Pons (tissue), 1 donor: ENCODE data around the gene CIAO2A.
"Not testable (repeated sequence)": the region's sequence is repeated elsewhere in the genome, so short reads cannot be mapped to it uniquely, and the experiment has no call there.

Experiments used
- DNase-seq: peaks from one replicate; pipeline ENCODE4 v3.0.0-alpha.2; 2016; ENCODE audit warnings: low spot score

The CIAO2A gene

GRCh38 chr15:64071931-64072765 is 21.5 kb downstream of the CIAO2A start:
- DNase-seq: no peak

- DNase-seq: peak; percentile 76
Observed at GRCh38 chr15:64070965-64071851, 22.4 kb downstream of the CIAO2A start.

GRCh38 chr15:64070106-64070505 is 23.5 kb downstream of the CIAO2A start:
- no peak for DNase-seq

GRCh38 chr15:64068133-64068532 is 25.5 kb downstream of the CIAO2A start:
- DNase-seq: no peak

GRCh38 chr15:64067564-64068030 is 26.0 kb downstream of the CIAO2A start:
- peak; percentile 79 for DNase-seq

- DNase-seq: no peak
Observed at GRCh38 chr15:64066451-64066850, 27.2 kb downstream of the CIAO2A start.

GRCh38 chr15:64060716-64061115 is 32.9 kb downstream of the CIAO2A start:
- no peak for DNase-seq

GRCh38 chr15:64059104-64059503 is 34.5 kb downstream of the CIAO2A start:
- DNase-seq: not testable (repeated sequence)

- no peak for DNase-seq
Observed at GRCh38 chr15:64058279-64058678, 35.4 kb downstream of the CIAO2A start.

- not testable (repeated sequence) for DNase-seq
Observed at GRCh38 chr15:64053674-64054073, 40.0 kb downstream of the CIAO2A start.

GRCh38 chr15:64052925-64053491 is 40.6 kb downstream of the CIAO2A start:
- no peak for DNase-seq

GRCh38 chr15:64051407-64052259 is 42.0 kb downstream of the CIAO2A start:
- DNase-seq: no peak

GRCh38 chr15:64051093-64051402 is 42.6 kb downstream of the CIAO2A start:
- no peak for DNase-seq

GRCh38 chr15:64050281-64051092 is 43.2 kb downstream of the CIAO2A start:
- DNase-seq: no peak

- no peak for DNase-seq
Observed at GRCh38 chr15:64048781-64049460, 44.7 kb downstream of the CIAO2A start.

- peak; percentile 74 for DNase-seq
Observed at GRCh38 chr15:64046421-64047153, 47.1 kb downstream of the CIAO2A start, which contains the start of gene DAPK2. Gene DAPK2, minus strand, starts transcription at chr15:64046485. Its CDS starts 6,224 bp downstream, at chr15:64040261.

GRCh38 chr15:64045774-64046420 is 47.7 kb downstream of the CIAO2A start:
- DNase-seq: no peak

GRCh38 chr15:64045101-64045435 is 48.6 kb downstream of the CIAO2A start:
- DNase-seq: no peak
